ENCODE measurements around the gene FYN. TPM values are rescaled to one million over a fixed set of nuclear protein-coding genes. Genes with fewer than 3 reads are reported as not detected.

FYN gene
- total and polyA plus RNA-seq, 2 of the 8 experiments (the other 6 are each of a cell fraction or from before 2014, with no cell fraction given) = 46.8 to 97.2 TPM

- ChIA-PET CTCF (ENCODE audit: partially characterized antibody) (interaction anchor here (0.9 to 3.4 kb wide), 9 partner anchors 8 to 405 kb away, joined by 3 to 12 read pairs (median 4); a partner anchor contains a TSS), POLR2A (ENCODE audit: partially characterized antibody) (interaction anchor here (0.6 to 1.3 kb wide), 3 partner anchors 14 to 180 kb away, joined by 3 to 5 read pairs (median 4); partner anchors contain the start of gene TRAF3IP2)
- Histone ChIP-seq H4K8ac (ENCODE audit: extremely low read depth, insufficient read depth, low read length) (no peak overlapping the region), H2BK15ac (ENCODE audit: low read length) (no peak overlapping the region), H4K5ac (ENCODE audit: insufficient read length, low read depth, low read length) (no peak overlapping the region), H3K4me2 (ENCODE audit: insufficient read depth in 1 of 2, low read depth in 2 of 2, low read length in 2 of 2) (peak overlapping the region; percentile 55 to 58), H4K91ac (replicated peaks; ENCODE audit: insufficient read length, low read length) (no peak overlapping the region), H3K23ac (ENCODE audit: insufficient read length) (no peak overlapping the region), H3K36me3 (ENCODE audit: control insufficient read depth in 2 of 4, insufficient read depth in 4 of 4, low read length in 3 of 4) (no peaks in the 10 kb centered on the region), H3K79me2 (ENCODE audit: control insufficient read depth in 1 of 2, insufficient read depth in 2 of 2, low read length in 2 of 2) (no peaks in the 10 kb centered on the region), H3K4ac (replicated peaks; ENCODE audit: insufficient read length, low read depth, low read length) (no peak overlapping the region), H3K27me3 (replicated peaks in 1 of 4; ENCODE audit: control insufficient read depth in 3 of 4, extremely low read depth in 1 of 4, insufficient read depth in 3 of 4, low read length in 3 of 4) (no peaks in the 10 kb centered on the region), H3K23me2 (ENCODE audit: low read depth, low read length) (peaks cover 8% of the 10 kb centered on the region; the same call in 1 of the 2 replicates), H2BK12ac (ENCODE audit: low read depth, low read length) (peak overlapping the region; percentile 41; the same call in 1 of the 2 replicates), H3K4me1 (replicated peaks in 1 of 4; ENCODE audit: control insufficient read depth in 3 of 4, insufficient read depth in 4 of 4, low read length in 3 of 4) (peaks cover 13 to 33% (median 27%) of the 10 kb centered on the region in 4 experiments), H3K27ac (ENCODE audit: low read depth, low read length) (no peak overlapping the region), H4K20me1 (replicated peaks in 1 of 2; ENCODE audit: control insufficient read depth in 1 of 2, insufficient read depth in 2 of 2, low read length in 2 of 2) (no peaks in the 10 kb centered on the region), H3K9me3 (ENCODE audit: insufficient read depth in 2 of 2, low read depth in 1 of 2, low read length in 1 of 2) (no peaks in the 10 kb centered on the region), H3K4me3 (ENCODE audit: extremely low read depth in 1 of 4, insufficient read depth in 2 of 4, low read depth in 3 of 4, low read length in 4 of 4) (peak overlapping the region in 2 of 4 experiments; percentile 7 to 32; a peak in 2 of 8 replicates), H2BK20ac (ENCODE audit: low read length) (0 out of 2 replicates have a peak overlapping the region, but pooled peaks have one; percentile 73), H2BK120ac (replicated peaks; ENCODE audit: low read depth, low read length) (no peak overlapping the region), H3K14ac (ENCODE audit: insufficient read length) (no peak overlapping the region), H2BK5ac (ENCODE audit: low read depth, low read length) (no peak overlapping the region), H2AK5ac (ENCODE audit: low read depth, low read length) (no peak overlapping the region), H3K56ac (replicated peaks; ENCODE audit: insufficient read length, low read depth, low read length) (no peak overlapping the region), H2AFZ (ENCODE audit: low read length) (peak overlapping the region; percentile 4; the same call in 1 of the 2 replicates), H3K18ac (ENCODE audit: extremely low read depth, low read length) (no peak overlapping the region), H3K9ac (replicated peaks in 1 of 4; ENCODE audit: extremely low read depth in 1 of 4, low read depth in 3 of 4, low read length in 3 of 4) (no peak overlapping the region), H3K79me1 (ENCODE audit: low read depth, low read length) (no peaks in the 10 kb centered on the region)
- 44% methylated on average over 15 of the region's 15 CpGs; no CpG with 5 or more reads in 1 of the 2 experiments for WGBS, 2 experiments (ENCODE audit: extremely low coverage in 1 of 2, insufficient coverage in 1 of 2, insufficient read length in 1 of 2, insufficient replicate concordance in 2 of 2, low coverage in 1 of 2, low lambda C conversion rate in 2 of 2, missing lambda C conversion rate in 1 of 2)
- peak; percentile 44 to 82 for DNase-seq (ENCODE audit: low read depth in 1 of 2, low spot score in 2 of 2)
- FAIRE-seq = peak; percentile 73
- TF ChIP-seq KDM1A (IDR thresholded peaks at IDR 0.05; ENCODE audit: borderline replicate concordance, low read length) (peak; percentile 35; the same call in 1 of the 2 replicates), MAX (IDR thresholded peaks at IDR 0.05) (peak; percentile 53), SP1 (IDR thresholded peaks at IDR 0.05; ENCODE audit: low read depth, low read length) (peak; percentile 63; the same call in 1 of the 2 replicates), E2F6 (IDR thresholded peaks at IDR 0.05) (no peak), YY1 (IDR thresholded peaks at IDR 0.05; ENCODE audit: low read depth, low read length) (peak; percentile 71), SIN3A (conservative IDR thresholded peaks at IDR 0.05 in 1 of 2, IDR thresholded peaks at IDR 0.05 in 1 of 2; ENCODE audit: low read depth in 1 of 2, low read length in 2 of 2) (peak in 1 of 2 experiments; percentile 55; a peak in 1 of 4 replicates), SIX5 (IDR thresholded peaks at IDR 0.05; ENCODE audit: low read depth, low read length) (no peak), TBP (IDR thresholded peaks at IDR 0.05; ENCODE audit: low read depth, low read length) (0 out of 2 replicates have a peak, but pooled peaks have one; percentile 24), CHD2 (IDR thresholded peaks at IDR 0.05; ENCODE audit: low read length) (peak; percentile 64), SP2 (IDR thresholded peaks at IDR 0.05; ENCODE audit: low read length) (no peak)
Observed at GRCh38 chr6:111663692-111664564, 209.3 kb downstream of the FYN start.
